T47D (cell line): ENCODE data around the gene FIBCD1.

Experiments
- DNase-seq, 2 experiments: peaks; one replicate each; pipeline versions ENCODE4 v3.0.0 to v3.0.0-alpha.2; 2011 to 2012; ENCODE audit warnings: low read depth in 1 of 2, low spot score in 1 of 2
- JUND ChIP-seq: IDR thresholded peaks from 2 replicates; pipeline ENCODE4 v1.6.1; 2012; ENCODE audit warnings: low read depth
- in situ Hi-C: cut with HindIII; loops from 2 replicates; pipeline ENCODE4 v1.10.0; 2016; ENCODE audit warnings: low sequenced_read_pairs, low pct_unique_long_range_greater_than_20kb

FIBCD1 gene

GRCh38 chr9:130938652-130939404 is at the start of gene FIBCD1:
FIBCD1 (minus strand) TSS chr9:130939247; CDS start chr9:130938607, 640 bp downstream.
- TF ChIP-seq JUND: no peak
- in situ Hi-C loops: no loop called here
- DNase-seq: peak; percentile 62 to 67

GRCh38 chr9:130988400-130988747 is 49.3 kb upstream of the FIBCD1 start:
- no peak for DNase-seq
- no peak for TF ChIP-seq JUND
- in situ Hi-C loops: no loop called here

- in situ Hi-C loops: no loop called here
- DNase-seq: no peak
- TF ChIP-seq JUND: no peak
Observed at GRCh38 chr9:130987738-130988399, 48.8 kb upstream of the FIBCD1 start.

- DNase-seq: no peak
- in situ Hi-C loops: no loop called here
- TF ChIP-seq JUND: no peak
Observed at GRCh38 chr9:130987054-130987453, 48.0 kb upstream of the FIBCD1 start.

GRCh38 chr9:130986356-130986965 is 47.4 kb upstream of the FIBCD1 start:
- DNase-seq: no peak
- in situ Hi-C loops: no loop called here
- TF ChIP-seq JUND: no peak

- no peak for TF ChIP-seq JUND
- DNase-seq: no peak
- in situ Hi-C loops: no loop called here
Observed at GRCh38 chr9:130985606-130986162, 46.6 kb upstream of the FIBCD1 start.

GRCh38 chr9:130985029-130985428 is 46.0 kb upstream of the FIBCD1 start:
- in situ Hi-C loops: no loop called here

GRCh38 chr9:130984521-130984920 is 45.5 kb upstream of the FIBCD1 start:
- DNase-seq: no peak
- in situ Hi-C loops: no loop called here
- no peak for TF ChIP-seq JUND

More at GRCh38 chr9:130985029-130985428, 46.0 kb upstream of the FIBCD1 start:
- no peak for TF ChIP-seq JUND
- DNase-seq: no peak

GRCh38 chr9:130983970-130984369 is 44.9 kb upstream of the FIBCD1 start:
- no peak for DNase-seq
- TF ChIP-seq JUND: no peak
- in situ Hi-C loops: no loop called here

- in situ Hi-C loops: no loop called here
- DNase-seq: no peak
- no peak for TF ChIP-seq JUND
Observed at GRCh38 chr9:130983359-130983670, 44.3 kb upstream of the FIBCD1 start.

- TF ChIP-seq JUND: no peak
- no peak for DNase-seq
- in situ Hi-C loops: no loop called here
Observed at GRCh38 chr9:130982636-130983358, 43.8 kb upstream of the FIBCD1 start.

GRCh38 chr9:130981756-130982137 is 42.7 kb upstream of the FIBCD1 start:
- DNase-seq: no peak
- no peak for TF ChIP-seq JUND
- in situ Hi-C loops: no loop called here
